Upper lobe of left lung (tissue), 6 donors: Measurements from ENCODE around the gene NUPR1. TPM values are rescaled to one million over a fixed set of nuclear protein-coding genes. Genes with fewer than 3 reads are reported as not detected.
"Not testable (repeated sequence)": the region's sequence is repeated elsewhere in the genome, so short reads cannot be mapped to it uniquely, and the experiment has no call there.

Source experiments
- ATAC-seq, 2 donors: fragments of 200-7000 bp; cut with Tn5 transposase; one replicate each; pipeline ENCODE4 v1.9.1; 2022; ENCODE audit warnings: mild to moderate bottlenecking in 2 of 2, moderate library complexity in 2 of 2; ENCODE audit not compliant: low FRiP score in 2 of 2
- DNase-seq, 2 donors: peaks; one replicate each; pipeline ENCODE4 v3.0.0-alpha.2; 2019 to 2020
- H3K27ac ChIP-seq, 4 donors: fragments of 200-600 bp; sonication (generic); one replicate each; pipeline ENCODE4 v1.5.1; 2016 to 2019
- H3K27me3 ChIP-seq, 4 donors: fragments of 200-600 bp; sonication (generic); one replicate each; pipeline ENCODE4 v1.5.1; 2017 to 2019
- H3K36me3 ChIP-seq, 4 donors: fragments of 200-600 bp; sonication (generic); one replicate each; pipeline ENCODE4 v1.5.1; 2016 to 2019
- H3K4me1 ChIP-seq, 4 donors: fragments of 200-600 bp; sonication (generic); one replicate each; pipeline ENCODE4 v1.5.1; 2018 to 2019
- H3K4me3 ChIP-seq, 4 donors: fragments of 200-600 bp; sonication (generic); one replicate each; pipeline ENCODE4 v1.5.1; 2017 to 2019; ENCODE audit warnings: mild to moderate bottlenecking in 2 of 4, moderate library complexity in 1 of 4
- H3K9me3 ChIP-seq, 4 donors: fragments of 200-600 bp; sonication (generic); one replicate each; pipeline ENCODE4 v1.5.1; 2018 to 2019
- EP300 ChIP-seq, 4 donors: sonication (generic); formaldehyde crosslinking; IDR thresholded peaks; one replicate each; pipeline ENCODE4 v1.5.1; 2017; ENCODE audit warnings: antibody characterized with exemption in 4 of 4, control low read depth in 2 of 4
- POLR2A ChIP-seq, 4 donors: fragments of 450-650 bp; IDR thresholded peaks; one replicate each; pipeline ENCODE4 v1.5.1; 2016 to 2017; ENCODE audit warnings: antibody characterized with exemption in 4 of 4, mild to moderate bottlenecking in 2 of 4
- POLR2AphosphoS5 ChIP-seq, 2 donors: sonication (generic); formaldehyde crosslinking; IDR thresholded peaks; one replicate each; pipeline ENCODE4 v1.5.1; 2017; ENCODE audit warnings: antibody characterized with exemption in 2 of 2
- WGBS, 2 donors: methylation state at CpG; one replicate each; pipeline ENCODE4 v1.1.5; 2017 to 2018; 5-methylcytosine and 5-hydroxymethylcytosine counted together
- total RNA-seq, 6 donors: library from RNA; depleted of rRNA in 4 of 6; stranded (reverse); fragments of >200 nt in 4 of 6; gene quantifications; one replicate each; pipeline versions ENCODE4 v1.1.0 to v1.2.1, GENCODE V29; 2016 to 2021
- TF ChIP-seq, protein P1 (sequence below), 6 experiments: fragments of 450-650 bp in 4 of 6; fragments of 200-600 bp in 2 of 6; sonication (generic) in 2 of 6; IDR thresholded peaks; one replicate each; pipeline ENCODE4 v1.5.1; 2016 to 2019; ENCODE audit warnings: antibody characterized with exemption in 6 of 6
- donor health status: DM: no; HTN: no; CAD: no; lungs with moderate emphysema.
- donor health status: DM: no; HTN: yes; CAD: no; lungs with severe emphysema.

Gene NUPR1
- total RNA-seq, 6 donors from 2014 or later: 34.1 to 294 (median 119) TPM

DNA sequence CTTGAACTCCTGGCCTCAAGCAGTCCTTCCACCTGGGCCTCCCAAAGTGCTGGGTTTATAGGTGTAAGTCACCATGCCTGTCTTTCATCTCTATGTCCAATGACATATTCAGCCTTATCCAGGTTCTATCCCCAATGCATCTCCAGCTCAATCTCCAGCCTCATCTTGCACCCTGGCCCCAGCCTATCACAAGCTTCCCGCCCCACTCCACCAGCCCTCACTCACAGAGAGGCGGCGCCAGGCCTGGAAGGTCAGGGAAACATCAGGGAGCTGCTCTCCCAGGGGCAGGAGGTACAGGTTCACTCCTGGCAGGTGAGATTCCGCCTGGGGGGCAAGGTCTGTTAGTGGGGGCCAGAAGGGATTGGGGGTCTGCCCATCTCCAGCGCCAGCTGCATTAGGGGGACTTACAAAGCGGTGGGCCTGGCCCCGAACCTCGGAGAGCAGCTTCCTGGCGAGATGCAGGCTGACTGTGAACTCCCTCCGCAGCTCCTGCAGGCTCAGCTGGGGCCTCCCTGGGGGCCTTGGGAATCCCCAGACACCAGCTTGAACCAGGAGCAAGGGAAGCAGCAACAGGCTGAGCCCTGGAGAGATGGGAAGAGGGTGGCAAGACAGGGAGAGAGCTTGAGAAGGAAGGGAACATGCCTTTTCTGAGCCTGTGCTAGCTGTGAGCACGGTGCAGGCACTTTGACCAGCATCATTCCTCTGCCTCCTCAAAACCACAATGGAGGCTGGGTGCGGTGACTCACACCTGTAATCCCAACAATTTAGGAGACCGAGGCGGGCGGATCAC lies 35.1 kb downstream of the NUPR1 start:
- no peak overlapping the region for H3K4me3 ChIP-seq
- H3K4me1 ChIP-seq: peaks cover 0 to 10% (median 3%) of the 10 kb centered on the region in 4 donors
- no peaks in the 10 kb centered on the region for H3K36me3 ChIP-seq
- ATAC-seq (no peak), DNase-seq (no peak)
- no peak for TF ChIP-seq POLR2A (IDR thresholded peaks at IDR 0.05)
- TF ChIP-seq, protein P1, sequence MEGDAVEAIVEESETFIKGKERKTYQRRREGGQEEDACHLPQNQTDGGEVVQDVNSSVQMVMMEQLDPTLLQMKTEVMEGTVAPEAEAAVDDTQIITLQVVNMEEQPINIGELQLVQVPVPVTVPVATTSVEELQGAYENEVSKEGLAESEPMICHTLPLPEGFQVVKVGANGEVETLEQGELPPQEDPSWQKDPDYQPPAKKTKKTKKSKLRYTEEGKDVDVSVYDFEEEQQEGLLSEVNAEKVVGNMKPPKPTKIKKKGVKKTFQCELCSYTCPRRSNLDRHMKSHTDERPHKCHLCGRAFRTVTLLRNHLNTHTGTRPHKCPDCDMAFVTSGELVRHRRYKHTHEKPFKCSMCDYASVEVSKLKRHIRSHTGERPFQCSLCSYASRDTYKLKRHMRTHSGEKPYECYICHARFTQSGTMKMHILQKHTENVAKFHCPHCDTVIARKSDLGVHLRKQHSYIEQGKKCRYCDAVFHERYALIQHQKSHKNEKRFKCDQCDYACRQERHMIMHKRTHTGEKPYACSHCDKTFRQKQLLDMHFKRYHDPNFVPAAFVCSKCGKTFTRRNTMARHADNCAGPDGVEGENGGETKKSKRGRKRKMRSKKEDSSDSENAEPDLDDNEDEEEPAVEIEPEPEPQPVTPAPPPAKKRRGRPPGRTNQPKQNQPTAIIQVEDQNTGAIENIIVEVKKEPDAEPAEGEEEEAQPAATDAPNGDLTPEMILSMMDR (IDR thresholded peaks at IDR 0.05): no peak
- TF ChIP-seq POLR2AphosphoS5 (IDR thresholded peaks at IDR 0.05): no peak
- 87 to 88% methylated on average over 8 to 15 of the region's 15 CpGs for WGBS, 2 donors
- H3K9me3 ChIP-seq: no peaks in the 10 kb centered on the region
- H3K27me3 ChIP-seq: no peaks in the 10 kb centered on the region
- H3K27ac ChIP-seq: no peak overlapping the region

DNA sequence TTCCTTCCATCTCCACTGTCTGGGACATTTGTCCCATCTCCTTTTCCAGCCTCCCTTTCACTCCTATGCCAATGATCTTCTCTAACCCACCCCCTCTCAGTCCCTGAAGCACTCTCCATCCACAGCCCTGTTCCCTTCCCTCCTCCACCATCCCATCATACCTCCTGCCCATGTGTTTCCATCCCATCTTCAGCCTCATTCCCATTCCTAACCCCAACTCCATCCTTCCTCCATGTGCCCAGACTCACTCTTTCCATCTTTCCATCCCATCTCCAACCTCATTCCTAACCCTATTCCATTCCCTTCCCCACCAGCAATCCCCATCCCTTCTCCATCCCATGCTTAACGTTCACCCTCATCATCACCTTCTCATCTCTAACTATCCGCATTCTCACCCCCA lies 36.5 kb downstream of the NUPR1 start:
- no peak overlapping the region for H3K27ac ChIP-seq
- ATAC-seq: no peak
- peaks cover 0 to 3% (median 0%) of the 10 kb centered on the region in 4 donors for H3K4me1 ChIP-seq
- DNase-seq: no peak
- H3K4me3 ChIP-seq: no peak overlapping the region
- TF ChIP-seq POLR2AphosphoS5 (IDR thresholded peaks at IDR 0.05) (no peak), EP300 (IDR thresholded peaks at IDR 0.05) (no peak), POLR2A (IDR thresholded peaks at IDR 0.05) (no peak)
- TF ChIP-seq, protein P1 (IDR thresholded peaks at IDR 0.05): no peak
- H3K9me3 ChIP-seq: no peaks in the 10 kb centered on the region
- 72 to 74% methylated on average over 2 of the region's 2 CpGs for WGBS, 2 donors
- no peaks in the 10 kb centered on the region for H3K27me3 ChIP-seq
- no peaks in the 10 kb centered on the region for H3K36me3 ChIP-seq

DNA sequence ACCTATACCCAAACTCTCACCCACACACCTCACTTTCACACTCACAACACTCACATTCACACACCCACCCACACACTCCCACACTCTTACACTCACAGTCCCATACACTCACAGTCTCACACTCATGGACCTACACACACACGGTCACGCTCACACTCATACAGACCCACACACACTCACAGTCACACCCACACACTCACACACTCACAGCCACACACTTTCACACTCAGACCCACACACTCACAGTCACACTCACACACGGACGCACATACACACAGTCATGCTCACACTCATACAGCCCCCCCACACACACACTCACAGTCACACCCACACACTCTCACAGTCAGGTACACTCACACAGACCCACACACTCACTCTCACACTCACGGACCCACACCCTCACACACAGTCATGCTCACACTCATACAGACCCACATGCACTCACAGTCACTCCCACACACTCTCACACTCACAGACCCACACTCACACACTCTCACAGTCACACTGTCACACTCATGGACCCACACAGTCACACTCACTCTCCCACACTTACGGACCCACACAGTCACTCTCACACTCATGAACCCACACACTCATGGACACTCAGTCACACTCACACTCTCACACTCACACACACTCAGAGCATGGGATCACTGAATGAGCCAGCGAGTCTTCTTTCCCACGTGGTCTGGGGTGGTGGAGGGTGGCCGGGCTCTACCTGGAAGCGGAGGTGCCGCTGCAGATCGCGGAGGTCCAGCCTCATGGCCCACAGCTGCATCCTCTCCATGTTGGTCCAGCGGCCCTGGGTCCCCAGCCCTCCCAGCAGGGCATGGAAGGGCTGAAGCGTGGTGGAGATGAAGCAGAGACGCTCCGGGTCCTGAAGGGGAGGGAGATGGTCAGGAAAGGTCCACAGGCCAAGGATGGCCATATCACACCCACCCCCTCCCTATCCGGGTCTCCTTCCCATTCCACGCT lies 37.2 kb downstream of the NUPR1 start:
- Histone ChIP-seq H3K36me3 (no peaks in the 10 kb centered on the region), H3K9me3 (no peaks in the 10 kb centered on the region), H3K4me1 (no peaks in the 10 kb centered on the region), H3K27me3 (no peaks in the 10 kb centered on the region), H3K4me3 (no peak overlapping the region), H3K27ac (no peak overlapping the region)
- 84 to 88% methylated on average over 14 to 19 of the region's 19 CpGs for WGBS, 2 donors
- TF ChIP-seq, protein P1 (IDR thresholded peaks at IDR 0.05): no peak
- no peak for TF ChIP-seq POLR2A (IDR thresholded peaks at IDR 0.05)
- TF ChIP-seq POLR2AphosphoS5 (IDR thresholded peaks at IDR 0.05): no peak
- no peak for TF ChIP-seq EP300 (IDR thresholded peaks at IDR 0.05)
- ATAC-seq (no peak), DNase-seq (no peak)

DNA sequence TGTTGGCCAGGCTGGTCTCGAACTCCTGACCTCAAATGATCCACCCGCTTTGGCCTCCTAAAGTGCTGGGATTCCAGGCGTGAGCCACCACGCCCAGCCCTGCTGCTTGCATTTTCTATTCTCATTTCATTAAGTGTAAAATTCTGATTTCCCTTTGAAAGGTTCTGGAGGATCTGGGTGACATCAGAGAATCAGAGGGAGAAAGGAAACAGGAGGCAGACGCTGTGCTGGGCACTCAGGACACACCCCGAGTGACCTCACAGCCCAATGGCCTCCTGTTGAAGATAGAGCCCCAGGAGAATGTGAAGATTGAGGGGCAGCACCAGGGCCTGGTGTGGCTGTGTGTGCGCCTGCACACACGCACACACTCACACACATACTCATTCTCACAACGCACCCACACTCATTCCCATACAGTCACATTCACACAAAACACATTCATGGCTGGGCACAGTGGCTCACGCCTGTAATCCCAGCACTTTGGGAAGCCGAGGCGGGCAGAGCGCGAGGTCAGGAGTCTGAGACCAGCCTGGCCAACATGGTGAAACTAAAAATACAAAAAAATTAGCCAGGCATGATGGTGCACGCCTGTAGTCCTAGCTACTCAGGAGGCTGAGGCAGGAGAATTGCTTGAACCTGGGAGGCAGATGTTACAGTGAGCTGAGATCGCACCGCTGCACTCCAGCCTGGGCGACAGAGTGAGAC lies 38.1 kb downstream of the NUPR1 start:
- not testable (repeated sequence) for DNase-seq

DNA sequence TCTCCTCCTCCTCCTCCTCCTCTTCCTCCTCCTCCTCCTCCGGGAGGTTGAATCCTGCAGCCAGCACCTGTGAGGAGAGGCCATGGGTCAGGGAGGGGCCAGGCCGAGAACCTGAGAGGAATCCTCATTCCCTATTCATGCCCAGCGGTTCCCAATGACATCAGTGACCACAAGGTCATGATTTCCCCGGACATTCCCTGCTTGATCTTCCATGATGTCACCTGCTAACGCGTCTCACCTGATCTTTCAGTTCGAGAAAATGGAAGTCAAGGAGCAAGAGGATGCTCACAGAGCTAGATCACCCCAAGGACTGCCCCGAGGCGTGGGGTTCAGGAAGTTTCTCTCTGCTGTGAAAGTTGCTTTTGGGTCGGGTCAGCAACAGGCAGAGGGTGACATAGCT lies 38.9 kb downstream of the NUPR1 start:
- Histone ChIP-seq H3K27me3 (no peaks in the 10 kb centered on the region), H3K4me1 (peaks cover 0 to 8% (median 2%) of the 10 kb centered on the region in 4 donors), H3K36me3 (no peaks in the 10 kb centered on the region), H3K27ac (no peak overlapping the region), H3K4me3 (no peak overlapping the region), H3K9me3 (no peaks in the 10 kb centered on the region)
- 57 to 79% methylated on average over 8 to 10 of the region's 10 CpGs for WGBS, 2 donors
- ATAC-seq: no peak
- DNase-seq: no peak
- no peak for TF ChIP-seq POLR2AphosphoS5 (IDR thresholded peaks at IDR 0.05)
- TF ChIP-seq EP300 (IDR thresholded peaks at IDR 0.05): no peak
- no peak for TF ChIP-seq POLR2A (IDR thresholded peaks at IDR 0.05)
- TF ChIP-seq, protein P1 (IDR thresholded peaks at IDR 0.05): no peak

More for the DNA sequence above, 38.1 kb downstream of the NUPR1 start:
- 80 to 84% methylated on average over 18 of the region's 18 CpGs for WGBS, 2 donors
- not testable (repeated sequence) for H3K27me3 ChIP-seq, H3K36me3 ChIP-seq, H3K9me3 ChIP-seq, H3K27ac ChIP-seq, H3K4me1 ChIP-seq, ATAC-seq, H3K4me3 ChIP-seq
